ENCODE results near the gene ROBO1. TPM values are rescaled to one million over a fixed set of nuclear protein-coding genes. Genes with fewer than 3 reads are reported as not detected.

The ROBO1 gene
- total and polyA plus RNA-seq, 2 of the 8 experiments (the other 6 are each of a cell fraction or from before 2014, with no cell fraction given), result 51.4 to 91.0 TPM

DNA sequence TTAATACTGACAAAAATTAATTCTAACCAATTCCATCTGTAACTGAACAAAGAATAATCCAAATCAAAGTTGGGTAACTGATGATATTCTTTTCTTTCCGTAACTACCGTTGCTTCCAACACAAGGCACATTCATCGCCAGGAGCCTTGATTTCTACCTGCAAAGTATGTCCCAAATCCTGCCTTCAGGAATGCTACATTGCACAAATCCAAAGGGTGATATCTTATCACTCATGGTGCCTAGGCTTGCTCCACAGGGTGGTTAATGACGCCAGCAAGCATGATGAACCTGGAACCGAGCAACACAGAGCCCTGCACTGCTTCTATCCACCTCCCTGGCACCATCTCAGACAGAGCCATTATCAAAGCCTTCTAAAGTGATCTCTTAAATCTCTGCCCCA, 772.7 kb downstream of the ROBO1 start:
- ChIA-PET POLR2A (ENCODE audit: partially characterized antibody) (no interaction called here), CTCF (ENCODE audit: partially characterized antibody) (interaction anchor here (1.1 kb wide), 1 partner anchor 10 kb away, joined by 3 read pairs; no protein-coding TSS in a partner anchor)
- no peak overlapping the region for H2AK5ac ChIP-seq (ENCODE audit: low read depth, low read length)
- H2BK12ac ChIP-seq (ENCODE audit: low read depth, low read length), result peak overlapping the region; percentile 45; the same call in 1 of the 2 replicates
- no peak overlapping the region for H3K56ac ChIP-seq (replicated peaks; ENCODE audit: insufficient read length, low read depth, low read length)
- no peaks in the 10 kb centered on the region for H3K27me3 ChIP-seq (replicated peaks in 1 of 4; ENCODE audit: control insufficient read depth in 3 of 4, extremely low read depth in 1 of 4, insufficient read depth in 3 of 4, low read length in 3 of 4)
- peak overlapping the region in 1 of 4 experiments; percentile 37; a peak in 1 of 7 replicates for H3K9ac ChIP-seq (replicated peaks in 1 of 4; ENCODE audit: extremely low read depth in 1 of 4, low read depth in 3 of 4, low read length in 3 of 4)
- no peak overlapping the region for H2BK120ac ChIP-seq (replicated peaks; ENCODE audit: low read depth, low read length)
- no peak overlapping the region for H4K8ac ChIP-seq (ENCODE audit: extremely low read depth, insufficient read depth, low read length)
- peaks cover 5% of the 10 kb centered on the region for H3K79me1 ChIP-seq (ENCODE audit: low read depth, low read length)
- no peak overlapping the region for H2BK5ac ChIP-seq (ENCODE audit: low read depth, low read length)
- peaks cover 0 to 91% of the 10 kb centered on the region in 2 experiments; a peak in 3 of 4 replicates for H3K79me2 ChIP-seq (ENCODE audit: control insufficient read depth in 1 of 2, insufficient read depth in 2 of 2, low read length in 2 of 2)
- no peaks in the 10 kb centered on the region for H3K23me2 ChIP-seq (ENCODE audit: low read depth, low read length)
- peaks cover 0 to 2% of the 10 kb centered on the region in 2 experiments for H4K20me1 ChIP-seq (replicated peaks in 1 of 2; ENCODE audit: control insufficient read depth in 1 of 2, insufficient read depth in 2 of 2, low read length in 2 of 2)
- H3K36me3 ChIP-seq (ENCODE audit: control insufficient read depth in 2 of 4, insufficient read depth in 4 of 4, low read length in 3 of 4), result peaks cover 0 to 6% (median 3%) of the 10 kb centered on the region in 4 experiments; a peak in 2 of 8 replicates
- peak overlapping the region; percentile 40 for H4K91ac ChIP-seq (replicated peaks; ENCODE audit: insufficient read length, low read length)
- H4K5ac ChIP-seq (ENCODE audit: insufficient read length, low read depth, low read length), result no peak overlapping the region
- peak overlapping the region; percentile 7 to 53; a peak in 3 of 4 replicates for H3K4me2 ChIP-seq (ENCODE audit: insufficient read depth in 1 of 2, low read depth in 2 of 2, low read length in 2 of 2)
- no peak overlapping the region for H3K4ac ChIP-seq (replicated peaks; ENCODE audit: insufficient read length, low read depth, low read length)
- H2BK20ac ChIP-seq (ENCODE audit: low read length), result no peak overlapping the region; the same call in 1 of the 2 replicates
- H3K27ac ChIP-seq (ENCODE audit: low read depth, low read length), result no peak overlapping the region
- H2AFZ ChIP-seq (ENCODE audit: low read length), result no peak overlapping the region
- WGBS, 2 experiments (ENCODE audit: extremely low coverage in 1 of 2, insufficient coverage in 1 of 2, insufficient read length in 1 of 2, insufficient replicate concordance in 2 of 2, low coverage in 1 of 2, low lambda C conversion rate in 2 of 2, missing lambda C conversion rate in 1 of 2), result 92% methylated on average over 5 of the region's 5 CpGs; no CpG with 5 or more reads in 1 of the 2 experiments
- H3K18ac ChIP-seq (ENCODE audit: extremely low read depth, low read length), result peak overlapping the region; percentile 65; the same call in 1 of the 2 replicates
- H3K9me3 ChIP-seq (ENCODE audit: insufficient read depth in 2 of 2, low read depth in 1 of 2, low read length in 1 of 2), result no peaks in the 10 kb centered on the region
- no peak overlapping the region; a peak in 1 of 8 replicates for H3K4me3 ChIP-seq (ENCODE audit: extremely low read depth in 1 of 4, insufficient read depth in 2 of 4, low read depth in 3 of 4, low read length in 4 of 4)
- DNase-seq (ENCODE audit: low read depth in 1 of 2, low spot score in 2 of 2), result no peak
- H2BK15ac ChIP-seq (ENCODE audit: low read length), result no peak overlapping the region
- H3K23ac ChIP-seq (ENCODE audit: insufficient read length), result no peak overlapping the region
- peaks cover 0 to 7% (median 5%) of the 10 kb centered on the region in 4 experiments; a peak in 2 of 7 replicates for H3K4me1 ChIP-seq (replicated peaks in 1 of 4; ENCODE audit: control insufficient read depth in 3 of 4, insufficient read depth in 4 of 4, low read length in 3 of 4)
- no peak overlapping the region for H3K14ac ChIP-seq (ENCODE audit: insufficient read length)
- TF ChIP-seq CHD1 (IDR thresholded peaks at IDR 0.05; ENCODE audit: low read depth, low read length), result no peak
- no peak for TF ChIP-seq TEAD4 (IDR thresholded peaks at IDR 0.05; ENCODE audit: low read depth, low read length)
- no peak for TF ChIP-seq KDM5A (IDR thresholded peaks at IDR 0.05; ENCODE audit: low read length)
- TF ChIP-seq POU5F1 (IDR thresholded peaks at IDR 0.05; ENCODE audit: low read depth, low read length), result no peak
- TF ChIP-seq RAD21 (IDR thresholded peaks at IDR 0.05 in 1 of 2, conservative IDR thresholded peaks at IDR 0.05 in 1 of 2; ENCODE audit: low read depth in 2 of 2, low read length in 2 of 2), result no peak
- TF ChIP-seq, protein P1, sequence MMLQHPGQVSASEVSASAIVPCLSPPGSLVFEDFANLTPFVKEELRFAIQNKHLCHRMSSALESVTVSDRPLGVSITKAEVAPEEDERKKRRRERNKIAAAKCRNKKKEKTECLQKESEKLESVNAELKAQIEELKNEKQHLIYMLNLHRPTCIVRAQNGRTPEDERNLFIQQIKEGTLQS (IDR thresholded peaks at IDR 0.05; ENCODE audit: insufficient read depth, low read depth, low read length), result no peak
- TF ChIP-seq CTBP2 (IDR thresholded peaks at IDR 0.05; ENCODE audit: borderline replicate concordance, insufficient read depth, insufficient read length, low read length), result no peak
- TF ChIP-seq JUND (IDR thresholded peaks at IDR 0.05; ENCODE audit: low read length), result no peak
- FAIRE-seq, result no peak
